GM18861 (cell line): ENCODE results near the gene KRTAP5-2.
"Not testable (repeated sequence)": the region's sequence is repeated elsewhere in the genome, so short reads cannot be mapped to it uniquely, and the experiment has no call there.

Source experiments
- ATAC-seq: cut with Tn5 transposase; IDR thresholded peaks from one replicate; pipeline ENCODE4 v1.9.1; 2021; ENCODE audit not compliant: unreplicated experiment

Gene KRTAP5-2

GRCh38 chr11:1592628-1593027 is 5.5 kb downstream of the KRTAP5-2 start:
- no peak for ATAC-seq

GRCh38 chr11:1589996-1590395 is 8.1 kb downstream of the KRTAP5-2 start:
- ATAC-seq, result no peak

GRCh38 chr11:1589191-1589963 is 8.7 kb downstream of the KRTAP5-2 start:
- ATAC-seq, result not testable (repeated sequence)

GRCh38 chr11:1586699-1587098 is 11.4 kb downstream of the KRTAP5-2 start:
- no peak for ATAC-seq

GRCh38 chr11:1584661-1585370 is 13.3 kb downstream of the KRTAP5-2 start, which contains the start of gene KRTAP5-1:
Gene KRTAP5-1 (minus strand): TSS chr11:1585283. CDS start chr11:1585249, 34 bp downstream.
- not testable (repeated sequence) for ATAC-seq

GRCh38 chr11:1582909-1583308 is 15.2 kb downstream of the KRTAP5-2 start:
- ATAC-seq, result not testable (repeated sequence)

GRCh38 chr11:1581976-1582375 is 16.1 kb downstream of the KRTAP5-2 start:
- ATAC-seq, result no peak

- no peak for ATAC-seq
Observed at GRCh38 chr11:1576825-1577224, 21.3 kb downstream of the KRTAP5-2 start.

- ATAC-seq, result not testable (repeated sequence)
Observed at GRCh38 chr11:1575756-1576155, 22.3 kb downstream of the KRTAP5-2 start.

- ATAC-seq, result no peak
Observed at GRCh38 chr11:1574933-1575242, 23.2 kb downstream of the KRTAP5-2 start.

GRCh38 chr11:1574238-1574932 is 23.7 kb downstream of the KRTAP5-2 start:
- ATAC-seq, result no peak

GRCh38 chr11:1573903-1574237 is 24.2 kb downstream of the KRTAP5-2 start:
- ATAC-seq, result no peak

GRCh38 chr11:1573077-1573902 is 24.8 kb downstream of the KRTAP5-2 start:
- no peak for ATAC-seq

GRCh38 chr11:1572197-1573076 is 25.7 kb downstream of the KRTAP5-2 start, which contains the start of gene DUSP8:
Gene DUSP8 (minus strand): TSS chr11:1572271. CDS start chr11:1565826, 6,445 bp downstream.
- peak; percentile 51 for ATAC-seq

GRCh38 chr11:1571760-1572196 is 26.3 kb downstream of the KRTAP5-2 start:
- ATAC-seq, result no peak

- ATAC-seq, result no peak
Observed at GRCh38 chr11:1570896-1571759, 27.0 kb downstream of the KRTAP5-2 start.

- ATAC-seq, result no peak
Observed at GRCh38 chr11:1570531-1570895, 27.6 kb downstream of the KRTAP5-2 start.

GRCh38 chr11:1570001-1570453 is 28.1 kb downstream of the KRTAP5-2 start:
- no peak for ATAC-seq

GRCh38 chr11:1569251-1569780 is 28.8 kb downstream of the KRTAP5-2 start:
- no peak for ATAC-seq
